H9 (cell line): ENCODE results near the gene SH2D3C. TPM values are rescaled to one million over a fixed set of nuclear protein-coding genes. Genes with fewer than 3 reads are reported as not detected.

Experiments
- DNase-seq: peaks from one replicate; pipeline ENCODE4 v3.0.0-alpha.2; 2017
- H2AFZ ChIP-seq: one replicate; pipeline ENCODE4 v1.6.1; 2013; ENCODE audit warnings: mild to moderate bottlenecking, low read length, control low read depth, moderate library complexity
- H2AK5ac ChIP-seq: 2 replicates; pipeline ENCODE4 v1.6.1; 2013; ENCODE audit warnings: low read length, control low read depth, mixed read lengths; ENCODE audit not compliant: insufficient read length
- H2BK120ac ChIP-seq: one replicate; pipeline ENCODE4 v1.6.1; 2013; ENCODE audit warnings: low read depth, mild to moderate bottlenecking, low read length, control low read depth, inconsistent platforms; ENCODE audit not compliant: poor library complexity, severe bottlenecking
- H2BK12ac ChIP-seq: 2 replicates; pipeline ENCODE4 v1.6.1; 2013; ENCODE audit warnings: low read length, control low read depth, mixed read lengths, low read depth; ENCODE audit not compliant: insufficient read length
- H2BK15ac ChIP-seq: 2 replicates; pipeline ENCODE4 v1.6.1; 2013; ENCODE audit warnings: low read depth, low read length, control low read depth
- H2BK20ac ChIP-seq: one replicate; pipeline ENCODE4 v1.6.1; 2013; ENCODE audit warnings: low read depth, mild to moderate bottlenecking, low read length, control low read depth, inconsistent platforms; ENCODE audit not compliant: poor library complexity, severe bottlenecking
- H2BK5ac ChIP-seq: 2 replicates; pipeline ENCODE4 v1.6.1; 2013; ENCODE audit warnings: low read length, control low read depth, mixed read lengths; ENCODE audit not compliant: insufficient read length
- H3K14ac ChIP-seq: 2 replicates; pipeline ENCODE4 v1.6.1; 2013; ENCODE audit warnings: low read length, control low read depth; ENCODE audit not compliant: insufficient read depth
- H3K18ac ChIP-seq: 2 replicates; pipeline ENCODE4 v1.6.1; 2013; ENCODE audit warnings: low read depth, mild to moderate bottlenecking, mixed read lengths, low read length, control low read depth; ENCODE audit not compliant: insufficient read length
- H3K23ac ChIP-seq: 2 replicates; pipeline ENCODE4 v1.6.1; 2013; ENCODE audit warnings: low read length, control low read depth, mixed read lengths, low read depth; ENCODE audit not compliant: insufficient read length
- H3K23me2 ChIP-seq: 2 replicates; pipeline ENCODE4 v1.6.1; 2013; ENCODE audit warnings: low read depth, mild to moderate bottlenecking, mixed read lengths, low read length, control low read depth; ENCODE audit not compliant: insufficient read length, poor library complexity, severe bottlenecking
- H3K27ac ChIP-seq: 2 replicates; pipeline ENCODE4 v1.5.1; 2013; ENCODE audit warnings: low read length, control low read depth, mixed read lengths, low read depth; ENCODE audit not compliant: insufficient read length
- H3K27me3 ChIP-seq: 2 replicates; pipeline ENCODE4 v1.6.1; 2013; ENCODE audit warnings: low read length, control low read depth, inconsistent platforms; ENCODE audit not compliant: insufficient read depth
- H3K4ac ChIP-seq: 2 replicates; pipeline ENCODE4 v1.6.1; 2013; ENCODE audit warnings: low read depth, mild to moderate bottlenecking, control low read depth, inconsistent platforms, low read length, moderate library complexity
- H3K4me1 ChIP-seq: 2 replicates; pipeline ENCODE4 v1.6.1; 2013; ENCODE audit warnings: low read length, control low read depth, inconsistent platforms; ENCODE audit not compliant: insufficient read depth
- H3K4me2 ChIP-seq: 2 replicates; pipeline ENCODE4 v1.6.1; 2013; ENCODE audit warnings: low read length, control low read depth, mixed read lengths; ENCODE audit not compliant: insufficient read length, insufficient read depth
- H3K56ac ChIP-seq: 2 replicates; pipeline ENCODE4 v1.6.1; 2013; ENCODE audit warnings: low read depth, mild to moderate bottlenecking, mixed read lengths, low read length, control low read depth; ENCODE audit not compliant: insufficient read length
- H3K79me1 ChIP-seq: 2 replicates; pipeline ENCODE4 v1.6.1; 2013; ENCODE audit warnings: low read depth, mild to moderate bottlenecking, moderate library complexity, low read length, control low read depth, inconsistent platforms; ENCODE audit not compliant: insufficient read depth, poor library complexity, severe bottlenecking
- H3K79me2 ChIP-seq: 2 replicates; pipeline ENCODE4 v1.6.1; 2013; ENCODE audit warnings: low read length, control low read depth, inconsistent platforms; ENCODE audit not compliant: insufficient read depth
- H3K9ac ChIP-seq: 2 replicates; pipeline ENCODE4 v1.6.1; 2013; ENCODE audit warnings: low read length, control low read depth, mixed read lengths; ENCODE audit not compliant: insufficient read length; ENCODE audit errors: extremely low read depth
- H3K9me3 ChIP-seq: one replicate; pipeline ENCODE4 v1.6.1; 2013; ENCODE audit warnings: low read depth, low read length, inconsistent platforms; ENCODE audit not compliant: control insufficient read depth
- H3T11ph ChIP-seq: one replicate; pipeline ENCODE4 v1.6.1; 2013; ENCODE audit warnings: mild to moderate bottlenecking, low read length, control low read depth, inconsistent platforms
- H4K20me1 ChIP-seq: one replicate; pipeline ENCODE4 v1.6.1; 2013; ENCODE audit not compliant: control insufficient read depth, insufficient read length, insufficient read depth
- H4K5ac ChIP-seq: 2 replicates; pipeline ENCODE4 v1.6.1; 2013; ENCODE audit warnings: low read depth, mild to moderate bottlenecking, mixed read lengths, low read length, control low read depth; ENCODE audit not compliant: insufficient read length
- H4K8ac ChIP-seq: replicated peaks from 2 replicates; pipeline ENCODE4 v1.6.1; 2013; ENCODE audit warnings: low read length, control low read depth, mixed read lengths, low read depth; ENCODE audit not compliant: insufficient read length
- H4K91ac ChIP-seq: 2 replicates; pipeline ENCODE4 v1.6.1; 2013; ENCODE audit warnings: low read depth, mild to moderate bottlenecking, moderate library complexity, mixed read lengths, low read length, control low read depth; ENCODE audit not compliant: insufficient read length
- H3K27ac Mint-ChIP-seq, 3 experiments: 2 replicates in 2 of 3; 3 replicates in 1 of 3; pipeline ENCODE4 v1.8.0; 2020 to 2021; ENCODE audit warnings: mixed read lengths in 3 of 3, mild to moderate bottlenecking in 1 of 3, moderate library complexity in 1 of 3
- H3K27me3 Mint-ChIP-seq: 2 replicates; pipeline ENCODE4 v1.8.0; 2021; ENCODE audit warnings: low read depth, mild to moderate bottlenecking, moderate library complexity, mixed read lengths
- H3K36me3 Mint-ChIP-seq, 3 experiments: 2 replicates in 2 of 3; 3 replicates in 1 of 3; pipeline ENCODE4 v1.8.0; 2020 to 2021; ENCODE audit warnings: low read depth in 3 of 3, mixed read lengths in 3 of 3; ENCODE audit not compliant: insufficient read depth in 1 of 3
- H3K4me1 Mint-ChIP-seq, 2 experiments: 2 replicates each; pipeline ENCODE4 v1.8.0; 2020; ENCODE audit warnings: mixed read lengths in 2 of 2
- H3K4me3 Mint-ChIP-seq, 2 experiments: 2 replicates in 1 of 2; 3 replicates in 1 of 2; pipeline ENCODE4 v1.8.0; 2020 to 2021; ENCODE audit warnings: mild to moderate bottlenecking in 2 of 2, mixed read lengths in 2 of 2, moderate library complexity in 1 of 2
- H3K9me3 Mint-ChIP-seq, 2 experiments: 2 replicates in 1 of 2; 3 replicates in 1 of 2; pipeline ENCODE4 v1.8.0; 2020; ENCODE audit warnings: mild to moderate bottlenecking in 2 of 2, mixed read lengths in 2 of 2, moderate library complexity in 1 of 2
- CTCF ChIP-seq: fragments of 200-600 bp; sonication (generic); conservative IDR thresholded peaks from 3 replicates; pipeline ENCODE4 v1.8.0; 2021; ENCODE audit warnings: antibody characterized with exemption, mild to moderate bottlenecking
- WGBS: extraction: QIAGEN DNeasy Blood & Tissue Kit; methylation state at CpG from one replicate; pipeline ENCODE4 v1.1.7; 2013; ENCODE audit warnings: missing lambda C conversion rate, low lambda C conversion rate, mixed read lengths; ENCODE audit not compliant: insufficient read length; ENCODE audit errors: extremely low coverage; 5-methylcytosine and 5-hydroxymethylcytosine counted together
- total RNA-seq: library from RNA; stranded (reverse); gene quantifications from 2 replicates; pipeline ENCODE4 v1.2.1, GENCODE V29; 2021

Gene SH2D3C
- total RNA-seq, 1 experiment from 2014 or later: 1.7 TPM

GRCh38 chr9:127735530-127736185, 42.8 kb downstream of the SH2D3C start:
- Histone ChIP-seq H3K27me3 (no peaks in the 10 kb centered on the region), H3K14ac (peak overlapping the region; percentile 85; the same call in 1 of the 2 replicates), H3K4ac (peak overlapping the region; percentile 15), H2BK120ac (peak overlapping the region; percentile 54), H3K9me3 (no peaks in the 10 kb centered on the region), H2AFZ (no peak overlapping the region), H3K56ac (no peak overlapping the region), H3K79me2 (no peaks in the 10 kb centered on the region), H4K5ac (no peak overlapping the region), H2BK20ac (peak overlapping the region; percentile 92), H3K27ac (no peak overlapping the region), H4K20me1 (no peaks in the 10 kb centered on the region), H3K23ac (no peak overlapping the region), H2AK5ac (no peak overlapping the region), H3T11ph (peak overlapping the region; percentile 0), H3K18ac (peak overlapping the region; percentile 89), H2BK12ac (no peak overlapping the region), H3K79me1 (no peaks in the 10 kb centered on the region), H3K4me2 (no peak overlapping the region), H4K91ac (no peak overlapping the region), H3K4me1 (no peaks in the 10 kb centered on the region), H2BK15ac (no peak overlapping the region), H4K8ac (no peak overlapping the region), H2BK5ac (no peak overlapping the region), H3K9ac (no peak overlapping the region), H3K23me2 (no peaks in the 10 kb centered on the region)
- H3K4me3 Mint-ChIP-seq: peak overlapping the region; percentile 70 to 89
- H3K4me1 Mint-ChIP-seq: peaks cover 9 to 10% of the 10 kb centered on the region in 2 experiments
- peak overlapping the region in 1 of 3 experiments; percentile 77; a peak in 2 of 7 replicates for H3K27ac Mint-ChIP-seq
- no peaks in the 10 kb centered on the region for H3K9me3 Mint-ChIP-seq
- H3K36me3 Mint-ChIP-seq: no peaks in the 10 kb centered on the region; a peak in 1 of 7 replicates
- no CpG with 5 or more reads among the region's 15 CpGs for WGBS
- TF ChIP-seq CTCF: no peak; the same call in 2 of the 3 replicates
- no peak for DNase-seq
- peaks cover 15% of the 10 kb centered on the region for H3K27me3 Mint-ChIP-seq
